Heart right ventricle (tissue), 16 donors: ENCODE measurements around the gene ZNF138. TPM values are rescaled to one million over a fixed set of nuclear protein-coding genes. Genes with fewer than 3 reads are reported as not detected.

Source experiments
- ATAC-seq, 8 donors: fragments of 200-7000 bp; cut with Tn5 transposase; one replicate each; pipeline ENCODE4 v1.9.1; 2020; ENCODE audit warnings: mild to moderate bottlenecking in 8 of 8, moderate library complexity in 8 of 8, moderate number of reproducible peaks in 1 of 8
- DNase-seq, 2 donors: peaks; one replicate each; pipeline ENCODE4 v3.0.0-alpha.2; 2020
- H3K27ac ChIP-seq, 10 donors: fragments of 200-600 bp; sonication (generic) in 2 of 10; one replicate each; pipeline versions ENCODE4 v1.5.0 to v1.8.0; 2020 to 2022; ENCODE audit warnings: mild to moderate bottlenecking in 3 of 10
- H3K27me3 ChIP-seq, 7 donors: fragments of 200-600 bp; one replicate each; pipeline ENCODE4 v1.8.0; 2021 to 2022; ENCODE audit warnings: mild to moderate bottlenecking in 2 of 7
- H3K36me3 ChIP-seq, 9 donors: fragments of 200-600 bp; sonication (generic) in 1 of 9; one replicate each; pipeline versions ENCODE4 v1.5.0 to v1.8.0; 2020 to 2022; ENCODE audit warnings: mild to moderate bottlenecking in 2 of 9
- H3K4me1 ChIP-seq, 9 donors: fragments of 200-600 bp; sonication (generic) in 1 of 9; one replicate each; pipeline versions ENCODE4 v1.5.0 to v1.8.0; 2020 to 2022; ENCODE audit warnings: mild to moderate bottlenecking in 4 of 9
- H3K4me3 ChIP-seq, 10 donors: fragments of 200-600 bp; sonication (generic) in 2 of 10; one replicate each; pipeline versions ENCODE4 v1.5.0 to v1.8.0; 2020 to 2022; ENCODE audit warnings: mild to moderate bottlenecking in 7 of 10, moderate library complexity in 2 of 10
- H3K9me3 ChIP-seq, 11 donors: fragments of 200-600 bp in 10 of 11; sonication (generic) in 2 of 11; one replicate each; pipeline versions ENCODE4 v1.5.0 to v1.8.0; 2013 to 2022; ENCODE audit warnings: mild to moderate bottlenecking in 2 of 11, control low read depth in 1 of 11, moderate library complexity in 1 of 11
- WGBS, 2 donors: extraction: QIAGEN DNeasy Blood & Tissue Kit; methylation state at CpG; one replicate each; pipeline ENCODE4 v1.1.7; 2013; ENCODE audit warnings: inconsistent platforms in 1 of 2; 5-methylcytosine and 5-hydroxymethylcytosine counted together
- intact Hi-C, 10 donors: fragments of 100-400 bp; cut with DNase I; formaldehyde crosslinking; loops; one replicate each; pipeline versions ENCODE4 v1.11.1 to v1.14.2; 2022
- polyA plus RNA-seq, 2 donors: library from polyadenylated mRNA; stranded (reverse); fragments of 200-250 nt; gene quantifications; one replicate each; pipeline ENCODE4 v1.2.3, GENCODE V29; 2013
- total RNA-seq, 10 donors: library from RNA; stranded (reverse); fragmentation: NEBNext Ultra II Directional in 3 of 10; extraction: Animal tissue kit (Norgen Biotek cat#: 25700) in 3 of 10; gene quantifications; one replicate each; pipeline versions ENCODE4 v1.2.1 to v1.2.4, GENCODE V29; 2021 to 2023
- TF ChIP-seq, protein P1 (sequence below), 9 donors: fragments of 200-600 bp; sonication (generic) in 2 of 9; IDR thresholded peaks; one replicate each; pipeline versions ENCODE4 v1.5.0 to v1.8.0; 2021 to 2022; ENCODE audit warnings: antibody characterized with exemption in 9 of 9, mild to moderate bottlenecking in 5 of 9, moderate library complexity in 1 of 9
- donor health status: Arrhythmogenic right ventricular cardiomyopathy.
- donor health status: ischemic (EF 13 %, LVEDD 7.1; RV severe dilation, severe dysfunction).
- donor health status: healthy with polysubstance abuse.
- donor health status: DM: no; HTN: yes; CAD: no.
- donor health status: DM: no; HTN: no; CAD: no.
- donor health status: ischemic (EF 25% LVEDD 6.9; RV normal size, moderate dysfunction).
- donor health status: ischemic (EF 25% LVEDD 5.7; RV mildly dilated, moderate dysfunction).
- donor health status: healthy.
- donor health status: DM: yes; HTN: yes; CAD: no.
- donor health status: Ischemic cardiomyopathy.
- donor health status: ischemic (EF 35%, LVEDD 5.7; RV mildly dilated, moderate dysfunction).
- donor health status: nonischemic (EF 11% LVEDD 7.7; RV severe dilation, severe dysfunction).
- donor health status: DM: yes; HTN: yes; CAD: no.
- donor health status: PGD.
- donor health status: ischemic (EF 29% LVEDD 5.4; RV normal size, mild dysfunction).
- donor health status: nonischemic (EF 23%, LVEDD 6.1; RV moderate dilation, normal function).

Gene ZNF138
- total and polyA plus RNA-seq, 12 donors: 1.4 to 9.1 (median 5.1) TPM

DNA sequence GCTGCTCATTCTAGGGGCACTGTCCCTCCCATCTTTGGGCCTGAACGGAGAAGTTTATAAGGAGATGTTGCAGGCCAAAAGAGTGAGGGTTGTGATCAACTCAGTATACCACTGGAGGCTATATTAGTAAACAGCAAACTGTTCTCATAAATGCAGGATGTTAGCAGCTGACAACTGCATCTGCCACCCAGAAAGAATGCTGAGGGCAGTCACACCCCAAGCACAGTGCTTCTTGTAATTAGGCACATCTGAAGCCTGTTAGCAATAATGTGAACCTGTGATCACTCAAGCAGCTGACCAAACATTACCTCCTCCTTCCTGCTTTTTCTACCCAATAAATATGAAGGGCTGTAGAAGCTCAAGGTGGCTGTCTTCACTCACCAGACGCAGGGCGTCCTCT lies 38.4 kb upstream of the ZNF138 start:
- TF ChIP-seq, protein P1, sequence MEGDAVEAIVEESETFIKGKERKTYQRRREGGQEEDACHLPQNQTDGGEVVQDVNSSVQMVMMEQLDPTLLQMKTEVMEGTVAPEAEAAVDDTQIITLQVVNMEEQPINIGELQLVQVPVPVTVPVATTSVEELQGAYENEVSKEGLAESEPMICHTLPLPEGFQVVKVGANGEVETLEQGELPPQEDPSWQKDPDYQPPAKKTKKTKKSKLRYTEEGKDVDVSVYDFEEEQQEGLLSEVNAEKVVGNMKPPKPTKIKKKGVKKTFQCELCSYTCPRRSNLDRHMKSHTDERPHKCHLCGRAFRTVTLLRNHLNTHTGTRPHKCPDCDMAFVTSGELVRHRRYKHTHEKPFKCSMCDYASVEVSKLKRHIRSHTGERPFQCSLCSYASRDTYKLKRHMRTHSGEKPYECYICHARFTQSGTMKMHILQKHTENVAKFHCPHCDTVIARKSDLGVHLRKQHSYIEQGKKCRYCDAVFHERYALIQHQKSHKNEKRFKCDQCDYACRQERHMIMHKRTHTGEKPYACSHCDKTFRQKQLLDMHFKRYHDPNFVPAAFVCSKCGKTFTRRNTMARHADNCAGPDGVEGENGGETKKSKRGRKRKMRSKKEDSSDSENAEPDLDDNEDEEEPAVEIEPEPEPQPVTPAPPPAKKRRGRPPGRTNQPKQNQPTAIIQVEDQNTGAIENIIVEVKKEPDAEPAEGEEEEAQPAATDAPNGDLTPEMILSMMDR (IDR thresholded peaks at IDR 0.05): no peak
- peaks cover 0 to 5% (median 0%) of the 10 kb centered on the region in 11 donors for H3K9me3 ChIP-seq
- ATAC-seq: no peak
- no peak overlapping the region for H3K27ac ChIP-seq
- no peaks in the 10 kb centered on the region for H3K4me1 ChIP-seq
- no peaks in the 10 kb centered on the region for H3K36me3 ChIP-seq
- WGBS, 2 donors: 80 to 85% methylated on average over 3 of the region's 3 CpGs
- no peak for DNase-seq
- no peaks in the 10 kb centered on the region for H3K27me3 ChIP-seq
- intact Hi-C loops: no loop called here
- H3K4me3 ChIP-seq: no peak overlapping the region

DNA sequence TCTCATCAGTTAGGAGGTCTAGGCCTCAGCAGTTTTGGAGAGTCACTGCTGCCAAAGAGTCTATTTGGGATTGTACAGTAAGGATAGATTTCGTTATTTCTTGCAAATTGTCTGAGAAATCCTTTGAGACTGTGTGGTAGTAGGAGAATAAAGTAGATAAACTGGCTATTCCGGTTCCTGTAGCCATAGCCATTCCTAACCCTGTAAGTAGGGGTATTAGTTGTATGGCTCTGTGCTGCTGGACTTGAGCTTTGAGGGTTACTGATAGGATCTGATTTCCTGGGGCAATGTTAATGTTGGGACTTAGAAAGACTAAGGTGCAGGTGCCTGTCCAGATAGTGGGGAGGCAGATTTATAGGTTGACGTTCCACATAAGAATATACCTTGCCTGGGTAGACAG lies 36.1 kb upstream of the ZNF138 start:
- WGBS, 2 donors: 72 to 80% methylated on average over 3 of the region's 3 CpGs
- Histone ChIP-seq H3K4me3 (no peak overlapping the region), H3K36me3 (no peaks in the 10 kb centered on the region), H3K9me3 (no peaks in the 10 kb centered on the region), H3K27ac (no peak overlapping the region), H3K27me3 (peaks cover 0 to 10% (median 0%) of the 10 kb centered on the region in 7 donors), H3K4me1 (no peaks in the 10 kb centered on the region)
- TF ChIP-seq, protein P1 (IDR thresholded peaks at IDR 0.05): no peak
- ATAC-seq (no peak), DNase-seq (no peak)
- intact Hi-C loops: no loop called here

DNA sequence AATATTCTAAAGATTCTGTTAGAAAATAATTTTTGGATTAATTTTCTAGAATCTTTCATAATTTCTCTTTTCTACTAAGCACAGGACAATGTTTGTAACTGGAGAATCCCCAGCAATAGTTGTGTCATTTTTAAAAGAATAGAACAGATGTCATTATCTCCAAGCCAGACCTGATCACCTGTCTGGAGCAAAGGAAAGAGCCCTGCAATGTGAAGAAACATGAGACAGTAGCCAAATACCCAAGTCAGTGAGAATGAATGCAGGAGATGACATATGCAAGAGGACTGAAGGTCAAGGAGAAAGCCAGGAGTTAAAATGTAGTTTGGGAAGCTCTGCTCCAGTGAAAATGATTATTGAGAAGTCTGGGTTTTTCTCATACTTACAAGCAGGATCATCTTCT lies 25.4 kb upstream of the ZNF138 start:
- H3K27ac ChIP-seq: no peak overlapping the region
- H3K9me3 ChIP-seq: no peaks in the 10 kb centered on the region
- no peaks in the 10 kb centered on the region for H3K27me3 ChIP-seq
- DNase-seq (no peak), ATAC-seq (no peak)
- no peaks in the 10 kb centered on the region for H3K4me1 ChIP-seq
- H3K4me3 ChIP-seq: no peak overlapping the region
- H3K36me3 ChIP-seq: no peaks in the 10 kb centered on the region
- TF ChIP-seq, protein P1 (IDR thresholded peaks at IDR 0.05): no peak
- intact Hi-C loops: no loop called here

DNA sequence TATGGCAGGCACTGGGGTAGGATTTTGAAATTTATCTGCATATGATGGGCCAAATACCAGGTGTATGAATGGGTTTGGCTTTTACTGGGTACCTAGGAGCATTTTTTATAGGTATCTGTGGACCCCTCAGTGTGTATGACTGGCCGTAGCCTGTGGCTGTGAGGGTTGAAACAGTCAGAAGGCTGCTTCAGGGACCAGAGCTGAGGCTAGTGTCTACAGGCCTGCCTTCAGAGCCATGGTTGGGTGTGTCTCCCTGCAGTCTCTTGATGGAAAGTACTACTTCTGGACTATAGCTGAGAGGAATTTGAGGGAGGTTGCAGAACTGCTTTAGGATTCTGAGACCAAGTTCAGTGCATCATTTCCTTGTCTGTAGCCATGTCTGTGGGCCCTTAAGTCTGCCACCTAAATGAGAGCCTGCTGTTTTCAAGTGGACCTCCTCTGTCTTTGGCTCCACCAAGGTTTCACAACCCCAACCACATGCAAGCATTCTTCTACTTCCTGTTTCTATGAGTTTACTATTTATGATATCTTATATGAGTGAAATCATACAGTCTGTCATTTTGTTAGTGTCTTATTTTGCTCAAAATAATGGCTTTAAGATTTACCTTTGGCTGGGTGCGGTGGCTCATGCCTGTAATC lies 19.9 kb upstream of the ZNF138 start:
- WGBS, 2 donors: 91 to 92% methylated on average over 2 of the region's 2 CpGs

More for the DNA sequence above, 19.9 kb upstream of the ZNF138 start:
- DNase-seq: no peak
- Histone ChIP-seq H3K4me3 (no peak overlapping the region), H3K27ac (no peak overlapping the region), H3K4me1 (no peaks in the 10 kb centered on the region), H3K27me3 (peaks cover 0 to 3% (median 0%) of the 10 kb centered on the region in 7 donors), H3K36me3 (no peaks in the 10 kb centered on the region), H3K9me3 (peaks cover 0 to 18% (median 0%) of the 10 kb centered on the region in 11 donors)
- no peak for ATAC-seq
- intact Hi-C loops: no loop called here
- TF ChIP-seq, protein P1 (IDR thresholded peaks at IDR 0.05): no peak
